GM23248 (cell line): ENCODE measurements around the gene ERC2. TPM values are rescaled to one million over a fixed set of nuclear protein-coding genes. Genes with fewer than 3 reads are reported as not detected.

Experiments used
- DNase-seq: peaks from one replicate; pipeline ENCODE4 v3.0.0-alpha.2; 2015
- H2AFZ ChIP-seq: fragments of 200-600 bp; sonication (generic); 2 replicates; pipeline ENCODE4 v1.6.1; 2016; ENCODE audit warnings: antibody characterized with exemption
- H3F3A ChIP-seq: fragments of 200-600 bp; sonication (generic); 2 replicates; pipeline ENCODE4 v1.6.1; 2016; ENCODE audit warnings: mild to moderate bottlenecking, antibody characterized with exemption, mixed run types; ENCODE audit not compliant: insufficient read depth
- H3K27ac ChIP-seq: fragments of 200-600 bp; sonication (generic); 2 replicates; pipeline ENCODE4 v1.5.1; 2016; ENCODE audit warnings: mild to moderate bottlenecking
- H3K27me3 ChIP-seq: fragments of 200-600 bp; sonication (generic); replicated peaks from 2 replicates; pipeline ENCODE4 v1.6.1; 2016; ENCODE audit warnings: mild to moderate bottlenecking; ENCODE audit not compliant: insufficient read depth
- H3K36me3 ChIP-seq: fragments of 200-600 bp; sonication (generic); 2 replicates; pipeline ENCODE4 v1.6.1; 2016; ENCODE audit warnings: low read depth, mild to moderate bottlenecking
- H3K4me1 ChIP-seq: fragments of 200-600 bp; sonication (generic); 2 replicates; pipeline ENCODE4 v1.6.1; 2016; ENCODE audit warnings: mild to moderate bottlenecking; ENCODE audit not compliant: insufficient read depth
- H3K4me2 ChIP-seq: fragments of 200-600 bp; sonication (generic); one replicate; pipeline ENCODE4 v1.6.1; 2016; ENCODE audit warnings: mild to moderate bottlenecking; ENCODE audit not compliant: unreplicated experiment
- H3K4me3 ChIP-seq: fragments of 200-600 bp; sonication (generic); 2 replicates; pipeline ENCODE4 v1.5.1; 2016; ENCODE audit warnings: mild to moderate bottlenecking
- H3K79me2 ChIP-seq: fragments of 200-600 bp; sonication (generic); 2 replicates; pipeline ENCODE4 v1.6.1; 2016; ENCODE audit warnings: mild to moderate bottlenecking; ENCODE audit not compliant: insufficient read depth
- H3K9ac ChIP-seq: fragments of 200-600 bp; sonication (generic); 2 replicates; pipeline ENCODE4 v1.6.1; 2016; ENCODE audit warnings: mild to moderate bottlenecking
- H3K9me2 ChIP-seq: fragments of 200-600 bp; sonication (generic); 2 replicates; pipeline ENCODE4 v1.6.1; 2016; ENCODE audit warnings: mixed run types, mild to moderate bottlenecking, moderate library complexity; ENCODE audit not compliant: insufficient read depth
- H3K9me3 ChIP-seq: fragments of 200-600 bp; sonication (generic); one replicate; pipeline ENCODE4 v1.6.1; 2017; ENCODE audit warnings: low read depth
- H4K20me1 ChIP-seq: fragments of 200-600 bp; sonication (generic); 2 replicates; pipeline ENCODE4 v1.6.0; 2016; ENCODE audit not compliant: insufficient read depth
- EZH2 ChIP-seq: fragments of 200-600 bp; sonication (generic); IDR thresholded peaks from 2 replicates; pipeline ENCODE4 v1.6.1; 2018; ENCODE audit warnings: antibody characterized with exemption, mild to moderate bottlenecking; ENCODE audit not compliant: insufficient read depth, poor library complexity, severe bottlenecking
- EZH2phosphoT487 ChIP-seq: fragments of 200-600 bp; sonication (generic); IDR thresholded peaks from 2 replicates; pipeline ENCODE4 v1.6.1; 2018; ENCODE audit warnings: antibody characterized with exemption, moderate library complexity, mild to moderate bottlenecking, low read depth; ENCODE audit not compliant: insufficient read depth
- whole genome bisulfite sequencing, 2 experiments: methylation state at CpG; one replicate each; pipeline ENCODE4 v1.1.6; 2015 to 2017; ENCODE audit warnings: low lambda C conversion rate in 2 of 2, low coverage in 1 of 2; ENCODE audit errors: missing lambda C conversion rate in 2 of 2; 5-methylcytosine and 5-hydroxymethylcytosine counted together
- in situ Hi-C: fragments of 300-500 bp; cut with MboI; formaldehyde crosslinking; loops from 2 replicates; pipeline ENCODE4 v1.15.0; 2020
- polyA plus RNA-seq: library from polyadenylated mRNA; unstranded; fragments of >200 nt; fragmentation: Nextera tagmentation; extraction: Ambion mirVana; gene quantifications from 2 replicates; pipeline ENCODE4 v1.2.1, GENCODE V29; 2016
- total RNA-seq: library from RNA; depleted of rRNA; stranded (reverse); fragments of >200 nt; shearing (Covaris generic); gene quantifications from 2 replicates; pipeline ENCODE4 v1.2.3, GENCODE V29; 2014

The ERC2 gene
- total and polyA plus RNA-seq, 2 experiments from 2014 or later: not detected

DNA sequence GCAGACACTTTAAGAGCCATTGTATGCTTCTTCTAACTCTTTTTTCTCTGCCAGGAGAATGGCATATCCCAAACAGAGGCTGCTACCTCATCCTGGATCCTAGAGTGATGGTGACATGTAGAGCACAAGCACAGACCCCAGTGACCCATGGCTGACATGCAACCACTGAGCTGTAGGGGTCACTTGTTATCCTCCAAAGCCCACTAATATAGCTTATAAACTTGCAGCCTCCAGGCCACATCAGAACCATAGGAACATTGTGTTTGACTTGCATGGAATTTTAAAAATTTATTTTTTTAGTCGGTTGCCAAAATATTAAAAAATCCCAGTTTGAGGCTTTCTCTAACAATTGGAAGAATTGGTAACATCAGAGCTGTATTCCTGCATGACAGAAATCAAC lies 698.2 kb downstream of the ERC2 start:
- H3K4me3 ChIP-seq: no peak overlapping the region
- no peaks in the 10 kb centered on the region for H3K79me2 ChIP-seq
- no peak overlapping the region for H3K27ac ChIP-seq
- H2AFZ ChIP-seq: no peak overlapping the region
- TF ChIP-seq EZH2: no peak
- no peak for TF ChIP-seq EZH2phosphoT487
- no peaks in the 10 kb centered on the region for H3K9me2 ChIP-seq
- no peaks in the 10 kb centered on the region for H3F3A ChIP-seq
- peaks cover 3% of the 10 kb centered on the region; the same call in 1 of the 2 replicates for H3K27me3 ChIP-seq
- WGBS, 2 experiments: 45 to 54% methylated on average over 1 of the region's 1 CpG
- H3K36me3 ChIP-seq: no peaks in the 10 kb centered on the region
- H4K20me1 ChIP-seq: no peaks in the 10 kb centered on the region
- no peak overlapping the region for H3K4me2 ChIP-seq
- no peak for DNase-seq
- no peaks in the 10 kb centered on the region for H3K4me1 ChIP-seq
- no peaks in the 10 kb centered on the region for H3K9me3 ChIP-seq
- no peak overlapping the region for H3K9ac ChIP-seq
- in situ Hi-C loops: loop anchor here (25.0 kb wide), 1 partner anchor 492 kb away; no protein-coding TSS in a partner anchor

DNA sequence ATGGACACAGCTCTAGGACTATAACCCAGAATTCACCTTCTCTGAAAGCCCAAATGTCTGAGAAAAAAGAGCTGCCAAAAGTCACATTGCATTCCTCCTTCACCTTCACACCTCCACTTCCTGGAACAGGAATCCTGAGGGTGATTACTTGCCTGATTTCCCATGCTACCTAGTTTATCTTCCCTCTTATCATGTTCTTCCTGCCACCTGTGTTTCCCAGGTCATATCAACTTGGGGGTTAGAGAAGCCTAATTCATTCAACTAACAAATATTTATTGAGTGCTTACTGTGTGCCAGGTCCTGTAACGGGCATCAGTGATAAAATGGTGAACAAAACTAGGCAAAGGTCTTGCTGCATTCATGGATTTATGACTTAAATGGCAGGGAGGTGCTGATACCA lies 701.5 kb downstream of the ERC2 start:
- 0% methylated on average over 1 of the region's 1 CpG for WGBS, 2 experiments
- Histone ChIP-seq H4K20me1 (no peaks in the 10 kb centered on the region), H3F3A (no peaks in the 10 kb centered on the region), H3K4me3 (no peak overlapping the region), H3K27ac (no peak overlapping the region), H2AFZ (no peak overlapping the region), H3K79me2 (no peaks in the 10 kb centered on the region), H3K36me3 (no peaks in the 10 kb centered on the region), H3K27me3 (peaks cover 13% of the 10 kb centered on the region; the same call in 1 of the 2 replicates), H3K4me2 (no peak overlapping the region), H3K4me1 (no peaks in the 10 kb centered on the region), H3K9me3 (no peaks in the 10 kb centered on the region), H3K9me2 (no peaks in the 10 kb centered on the region), H3K9ac (no peak overlapping the region)
- no peak for DNase-seq
- in situ Hi-C loops: loop anchor here (25.0 kb wide), 1 partner anchor 496 kb away; no protein-coding TSS in a partner anchor
- TF ChIP-seq EZH2phosphoT487: no peak

GRCh38 chr3:55765906-55766701 lies 702.2 kb downstream of the ERC2 start:
- 54 to 55% methylated on average over 7 of the region's 7 CpGs for WGBS, 2 experiments
- in situ Hi-C loops: loop anchor here (25.0 kb wide), 1 partner anchor 496 kb away; no protein-coding TSS in a partner anchor

GRCh38 chr3:55765398-55765797 lies 702.9 kb downstream of the ERC2 start:
- Histone ChIP-seq H3K79me2 (no peaks in the 10 kb centered on the region), H3F3A (no peaks in the 10 kb centered on the region), H3K36me3 (no peaks in the 10 kb centered on the region), H3K27ac (no peak overlapping the region), H3K9ac (no peak overlapping the region), H3K4me1 (no peaks in the 10 kb centered on the region), H3K4me2 (no peak overlapping the region), H3K9me3 (no peaks in the 10 kb centered on the region), H2AFZ (no peak overlapping the region), H4K20me1 (no peaks in the 10 kb centered on the region), H3K27me3 (peaks cover 15% of the 10 kb centered on the region; the same call in 1 of the 2 replicates), H3K4me3 (no peak overlapping the region), H3K9me2 (no peaks in the 10 kb centered on the region)
- in situ Hi-C loops: loop anchor here (25.0 kb wide), 1 partner anchor 497 kb away; no protein-coding TSS in a partner anchor
- WGBS, 2 experiments: 32 to 35% methylated on average over 7 of the region's 7 CpGs
- DNase-seq: peak; percentile 16
- TF ChIP-seq EZH2phosphoT487: no peak
- no peak for TF ChIP-seq EZH2

More at GRCh38 chr3:55765906-55766701, 702.2 kb downstream of the ERC2 start:
- Histone ChIP-seq H3K27me3 (peaks cover 13% of the 10 kb centered on the region; the same call in 1 of the 2 replicates), H3K4me1 (no peaks in the 10 kb centered on the region), H2AFZ (no peak overlapping the region), H3K9me3 (no peaks in the 10 kb centered on the region), H3K4me2 (no peak overlapping the region), H3F3A (no peaks in the 10 kb centered on the region), H3K79me2 (no peaks in the 10 kb centered on the region), H3K4me3 (no peak overlapping the region), H3K27ac (no peak overlapping the region), H3K36me3 (no peaks in the 10 kb centered on the region), H3K9ac (no peak overlapping the region), H4K20me1 (no peaks in the 10 kb centered on the region), H3K9me2 (no peaks in the 10 kb centered on the region)
- DNase-seq: no peak
- no peak for TF ChIP-seq EZH2phosphoT487
- no peak for TF ChIP-seq EZH2
